KMS-11 (cell line): ENCODE measurements around the gene DAP.
"Not testable (repeated sequence)": the region's sequence is repeated elsewhere in the genome, so short reads cannot be mapped to it uniquely, and the experiment has no call there.

Experiments
- H2AFZ ChIP-seq: fragments of 200-600 bp; sonication (generic); 2 replicates; pipeline ENCODE4 v1.6.1; 2016; ENCODE audit warnings: antibody characterized with exemption, mixed run types, low read depth
- H3K27ac ChIP-seq: fragments of 200-600 bp; sonication (generic); 2 replicates; pipeline ENCODE4 v1.6.1; 2016; ENCODE audit warnings: mild to moderate bottlenecking, mixed run types
- H3K27me3 ChIP-seq: fragments of 200-600 bp; sonication (generic); 2 replicates; pipeline ENCODE4 v1.6.1; 2017; ENCODE audit warnings: mild to moderate bottlenecking, low read depth, mixed run types, moderate library complexity; ENCODE audit not compliant: insufficient read depth
- H3K36me3 ChIP-seq: fragments of 200-600 bp; sonication (generic); 2 replicates; pipeline ENCODE4 v1.6.1; 2017; ENCODE audit warnings: mild to moderate bottlenecking, mixed run types; ENCODE audit not compliant: insufficient read depth
- H3K4me1 ChIP-seq: fragments of 200-600 bp; sonication (generic); 2 replicates; pipeline ENCODE4 v1.6.1; 2016; ENCODE audit warnings: mild to moderate bottlenecking, low read depth, mixed run types; ENCODE audit not compliant: poor library complexity, severe bottlenecking
- H3K4me2 ChIP-seq: fragments of 200-600 bp; sonication (generic); 2 replicates; pipeline ENCODE4 v1.7.0; 2016; ENCODE audit warnings: mild to moderate bottlenecking, mixed run types
- H3K4me3 ChIP-seq: fragments of 200-600 bp; sonication (generic); IDR thresholded peaks from 2 replicates; pipeline ENCODE4 v1.6.1; 2017; ENCODE audit warnings: low read depth, low read length, mixed read lengths; ENCODE audit not compliant: insufficient read depth
- H3K79me2 ChIP-seq: fragments of 200-600 bp; sonication (generic); 2 replicates; pipeline ENCODE4 v1.6.1; 2016; ENCODE audit warnings: low read depth, mixed run types; ENCODE audit not compliant: insufficient read depth
- H3K9ac ChIP-seq: fragments of 200-600 bp; sonication (generic); 2 replicates; pipeline ENCODE4 v1.6.1; 2016; ENCODE audit warnings: mild to moderate bottlenecking, mixed run types
- H4K20me1 ChIP-seq: fragments of 200-600 bp; sonication (generic); 2 replicates; pipeline ENCODE4 v1.6.1; 2016; ENCODE audit warnings: mild to moderate bottlenecking, mixed run types; ENCODE audit not compliant: insufficient read depth
- TF ChIP-seq, protein P1 (sequence below): fragments of 200-600 bp; sonication (generic); conservative IDR thresholded peaks from 2 replicates; pipeline ENCODE4 v1.6.1; 2017; ENCODE audit warnings: low read depth, mild to moderate bottlenecking, antibody characterized with exemption, low read length, moderate library complexity, mixed read lengths

DAP gene

DNA sequence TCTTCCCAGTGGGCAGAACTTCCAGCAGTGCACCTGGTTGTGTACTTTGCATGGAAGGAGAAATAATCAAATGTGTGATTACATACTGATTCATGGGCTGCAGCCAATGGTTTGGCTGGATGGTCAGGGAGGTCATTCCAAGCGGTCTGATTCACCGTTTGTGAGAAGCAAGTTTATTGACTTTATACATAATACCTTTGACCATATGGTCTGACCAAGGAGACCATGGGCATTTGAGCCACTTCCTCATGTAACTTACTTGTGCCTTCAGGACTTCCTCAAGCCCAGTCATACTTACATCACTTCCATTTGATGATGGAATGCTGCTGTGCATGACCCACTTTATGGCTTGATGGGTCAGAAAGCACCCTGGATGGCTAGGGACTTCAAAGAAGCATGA, 41.1 kb downstream of the DAP start:
- H3K36me3 ChIP-seq, result no peaks in the 10 kb centered on the region
- TF ChIP-seq, protein P1, sequence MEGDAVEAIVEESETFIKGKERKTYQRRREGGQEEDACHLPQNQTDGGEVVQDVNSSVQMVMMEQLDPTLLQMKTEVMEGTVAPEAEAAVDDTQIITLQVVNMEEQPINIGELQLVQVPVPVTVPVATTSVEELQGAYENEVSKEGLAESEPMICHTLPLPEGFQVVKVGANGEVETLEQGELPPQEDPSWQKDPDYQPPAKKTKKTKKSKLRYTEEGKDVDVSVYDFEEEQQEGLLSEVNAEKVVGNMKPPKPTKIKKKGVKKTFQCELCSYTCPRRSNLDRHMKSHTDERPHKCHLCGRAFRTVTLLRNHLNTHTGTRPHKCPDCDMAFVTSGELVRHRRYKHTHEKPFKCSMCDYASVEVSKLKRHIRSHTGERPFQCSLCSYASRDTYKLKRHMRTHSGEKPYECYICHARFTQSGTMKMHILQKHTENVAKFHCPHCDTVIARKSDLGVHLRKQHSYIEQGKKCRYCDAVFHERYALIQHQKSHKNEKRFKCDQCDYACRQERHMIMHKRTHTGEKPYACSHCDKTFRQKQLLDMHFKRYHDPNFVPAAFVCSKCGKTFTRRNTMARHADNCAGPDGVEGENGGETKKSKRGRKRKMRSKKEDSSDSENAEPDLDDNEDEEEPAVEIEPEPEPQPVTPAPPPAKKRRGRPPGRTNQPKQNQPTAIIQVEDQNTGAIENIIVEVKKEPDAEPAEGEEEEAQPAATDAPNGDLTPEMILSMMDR, result no peak
- no peaks in the 10 kb centered on the region for H3K79me2 ChIP-seq
- no peak overlapping the region for H3K27ac ChIP-seq
- H3K27me3 ChIP-seq, result no peaks in the 10 kb centered on the region
- no peak overlapping the region for H3K4me3 ChIP-seq
- H2AFZ ChIP-seq, result no peak overlapping the region
- no peaks in the 10 kb centered on the region for H4K20me1 ChIP-seq
- H3K9ac ChIP-seq, result no peak overlapping the region
- H3K4me1 ChIP-seq, result no peaks in the 10 kb centered on the region
- H3K4me2 ChIP-seq, result no peak overlapping the region

DNA sequence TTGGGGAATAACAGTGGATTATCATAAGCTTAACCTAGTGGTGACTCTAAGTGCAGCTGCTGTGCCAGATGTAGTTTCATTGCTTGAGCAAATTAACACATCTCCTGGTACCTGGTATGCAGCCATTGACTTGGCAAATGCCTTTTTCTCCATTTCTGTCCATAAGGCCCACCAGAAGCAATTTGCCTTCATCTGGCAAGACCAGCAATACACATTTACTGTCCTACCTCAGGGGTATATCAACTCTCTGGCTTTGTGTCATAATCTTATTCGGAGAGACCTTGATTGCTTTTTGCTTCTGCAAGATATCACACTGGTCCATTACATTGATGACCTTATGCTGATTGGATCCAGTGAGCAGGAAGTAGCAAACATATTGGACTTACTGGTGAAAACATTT, 42.4 kb downstream of the DAP start:
- H4K20me1 ChIP-seq, H3K36me3 ChIP-seq, H3K4me1 ChIP-seq, H3K79me2 ChIP-seq, H3K4me3 ChIP-seq, H3K4me2 ChIP-seq, H3K9ac ChIP-seq, H3K27me3 ChIP-seq, H2AFZ ChIP-seq, H3K27ac ChIP-seq: not testable (repeated sequence)

DNA sequence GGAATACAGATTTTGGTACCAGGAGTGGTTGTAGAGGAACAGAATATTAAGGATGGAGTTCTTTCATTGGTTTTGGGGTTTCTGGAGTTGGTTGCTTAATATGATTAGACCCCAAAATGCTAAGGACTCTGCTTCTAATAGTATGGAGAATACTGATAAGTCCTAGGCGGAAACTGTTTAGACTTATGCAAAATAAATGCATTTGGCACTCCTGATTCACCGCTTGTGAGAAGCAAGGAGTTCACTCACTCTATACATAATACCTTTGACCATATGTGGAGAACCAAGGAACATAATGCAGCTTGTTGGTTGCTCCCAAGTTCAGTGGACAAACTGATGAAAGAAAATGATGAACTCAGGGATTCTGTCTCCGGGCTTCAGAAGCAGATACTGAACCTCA, 44.2 kb downstream of the DAP start:
- not testable (repeated sequence) for H3K9ac ChIP-seq, H2AFZ ChIP-seq, H3K79me2 ChIP-seq

DNA sequence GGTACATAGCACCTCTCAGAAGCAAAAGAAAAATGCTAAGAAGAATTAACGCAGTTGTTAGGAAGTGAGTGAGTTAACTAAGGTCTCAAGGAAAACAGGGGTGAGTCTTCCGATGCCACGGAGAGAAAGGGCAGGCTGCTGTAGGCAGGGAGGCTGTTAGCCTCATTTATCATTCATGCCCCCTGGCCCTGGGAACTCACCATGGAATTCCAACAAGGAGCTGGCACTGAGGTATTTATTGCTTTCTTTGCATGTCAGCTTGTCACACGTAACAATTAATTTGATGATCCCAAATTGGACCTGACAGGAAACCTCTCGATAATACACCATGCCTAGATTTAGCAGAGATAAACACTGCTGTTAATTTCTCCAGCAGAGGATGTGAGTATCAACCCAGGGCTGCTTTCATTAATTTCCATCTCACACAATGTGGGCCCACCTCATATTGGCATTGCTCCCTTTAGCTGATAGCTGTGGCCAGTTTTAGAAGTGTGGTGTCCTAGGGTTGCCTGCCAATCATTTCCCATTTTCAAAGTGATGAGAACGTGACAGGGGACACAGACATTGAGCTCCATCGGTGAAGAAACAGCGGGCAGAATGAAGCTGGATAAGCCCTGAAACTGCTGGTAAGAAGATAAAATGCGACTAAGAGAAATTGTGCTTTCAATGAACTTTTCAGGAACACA, 45.3 kb downstream of the DAP start:
- Histone ChIP-seq H2AFZ (no peak overlapping the region), H3K36me3 (no peaks in the 10 kb centered on the region), H3K27me3 (no peaks in the 10 kb centered on the region), H3K4me3 (no peak overlapping the region), H3K27ac (no peak overlapping the region), H3K4me2 (no peak overlapping the region), H3K9ac (no peak overlapping the region), H3K4me1 (no peaks in the 10 kb centered on the region), H3K79me2 (no peaks in the 10 kb centered on the region), H4K20me1 (no peaks in the 10 kb centered on the region)
- TF ChIP-seq, protein P1, result no peak

More for the DNA sequence above, 44.2 kb downstream of the DAP start:
- not testable (repeated sequence) for H3K27ac ChIP-seq, H3K4me1 ChIP-seq, H3K4me3 ChIP-seq, H3K27me3 ChIP-seq, H3K36me3 ChIP-seq, H3K4me2 ChIP-seq, H4K20me1 ChIP-seq

DNA sequence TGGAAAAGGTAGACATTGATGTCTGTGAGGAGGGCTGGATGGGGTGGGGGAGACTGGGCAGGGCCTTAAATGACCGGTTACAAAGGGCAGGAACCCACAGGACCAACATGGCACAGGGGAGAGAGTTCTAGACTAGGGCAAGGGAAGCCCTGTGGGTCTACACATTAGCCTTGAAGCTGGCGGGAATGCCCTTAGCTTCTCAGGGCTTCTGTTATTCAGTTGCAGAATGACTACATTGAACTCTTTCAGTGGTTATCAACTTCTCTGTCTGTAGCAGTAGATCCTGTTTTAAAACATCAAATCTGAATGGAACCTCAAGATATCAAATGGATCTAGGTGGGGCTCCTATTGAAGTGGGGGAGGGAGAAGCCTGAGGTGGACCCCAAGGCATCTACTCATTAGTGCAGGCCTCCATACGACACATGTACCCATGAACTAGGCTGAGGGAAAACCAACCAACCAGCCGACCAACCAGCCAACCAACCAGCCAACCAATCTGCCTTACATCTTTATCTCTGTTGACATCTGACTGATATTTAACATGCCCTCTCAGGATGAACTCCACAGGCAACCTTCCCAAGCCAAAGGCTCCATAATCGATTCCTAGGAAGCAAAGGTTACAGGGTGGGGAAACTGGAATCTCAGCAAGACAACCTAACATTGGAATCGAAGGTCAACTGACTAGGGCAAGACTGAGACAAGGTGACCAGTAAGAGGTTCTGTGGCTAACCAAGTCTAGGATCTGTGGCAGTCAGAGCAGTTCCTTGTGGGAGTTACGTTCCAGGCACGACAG, 48.3 kb downstream of the DAP start:
- TF ChIP-seq, protein P1, result no peak
- no peaks in the 10 kb centered on the region for H3K36me3 ChIP-seq
- H2AFZ ChIP-seq, result no peak overlapping the region
- no peaks in the 10 kb centered on the region for H3K27me3 ChIP-seq
- no peak overlapping the region for H3K9ac ChIP-seq
- H4K20me1 ChIP-seq, result no peaks in the 10 kb centered on the region
- H3K79me2 ChIP-seq, result no peaks in the 10 kb centered on the region
- no peaks in the 10 kb centered on the region for H3K4me1 ChIP-seq
- H3K4me3 ChIP-seq, result no peak overlapping the region
- H3K27ac ChIP-seq, result no peak overlapping the region
- no peak overlapping the region for H3K4me2 ChIP-seq
